Esophagus squamous epithelium (tissue), 4 donors: ENCODE data around the gene YBX3.

Source experiments
- POLR2A ChIP-seq, 4 donors: fragments of 450-650 bp; IDR thresholded peaks; one replicate each; pipeline ENCODE4 v1.6.1; 2017; ENCODE audit warnings: antibody characterized with exemption in 4 of 4, mild to moderate bottlenecking in 4 of 4, moderate library complexity in 3 of 4
- TF ChIP-seq, protein P1 (sequence below), 6 experiments: fragments of 450-650 bp in 4 of 6; fragments of 200-600 bp in 2 of 6; sonication (generic) in 2 of 6; IDR thresholded peaks; one replicate each; pipeline ENCODE4 v1.5.1; 2016 to 2019; ENCODE audit warnings: antibody characterized with exemption in 6 of 6, mild to moderate bottlenecking in 4 of 6, moderate library complexity in 4 of 6

DNA sequence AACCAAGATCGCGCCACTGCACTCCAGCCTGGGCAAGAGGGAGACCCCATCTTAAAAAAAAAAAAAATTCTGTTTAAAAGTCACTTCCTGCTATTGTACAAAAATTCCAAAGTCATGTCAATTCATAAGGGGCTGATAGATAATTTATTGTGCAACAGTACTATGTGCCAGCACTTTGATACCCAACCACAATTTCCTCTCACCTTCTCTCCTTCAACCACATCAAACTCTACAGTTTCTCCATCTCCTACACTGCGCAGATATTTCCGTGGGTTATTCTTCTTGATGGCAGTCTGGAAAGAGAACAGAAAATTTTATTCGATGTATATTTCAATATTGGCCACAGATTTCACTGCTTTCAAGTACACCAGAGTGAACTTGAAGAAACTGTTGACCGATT, 7.6 kb downstream of the YBX3 start:
- TF ChIP-seq, protein P1, sequence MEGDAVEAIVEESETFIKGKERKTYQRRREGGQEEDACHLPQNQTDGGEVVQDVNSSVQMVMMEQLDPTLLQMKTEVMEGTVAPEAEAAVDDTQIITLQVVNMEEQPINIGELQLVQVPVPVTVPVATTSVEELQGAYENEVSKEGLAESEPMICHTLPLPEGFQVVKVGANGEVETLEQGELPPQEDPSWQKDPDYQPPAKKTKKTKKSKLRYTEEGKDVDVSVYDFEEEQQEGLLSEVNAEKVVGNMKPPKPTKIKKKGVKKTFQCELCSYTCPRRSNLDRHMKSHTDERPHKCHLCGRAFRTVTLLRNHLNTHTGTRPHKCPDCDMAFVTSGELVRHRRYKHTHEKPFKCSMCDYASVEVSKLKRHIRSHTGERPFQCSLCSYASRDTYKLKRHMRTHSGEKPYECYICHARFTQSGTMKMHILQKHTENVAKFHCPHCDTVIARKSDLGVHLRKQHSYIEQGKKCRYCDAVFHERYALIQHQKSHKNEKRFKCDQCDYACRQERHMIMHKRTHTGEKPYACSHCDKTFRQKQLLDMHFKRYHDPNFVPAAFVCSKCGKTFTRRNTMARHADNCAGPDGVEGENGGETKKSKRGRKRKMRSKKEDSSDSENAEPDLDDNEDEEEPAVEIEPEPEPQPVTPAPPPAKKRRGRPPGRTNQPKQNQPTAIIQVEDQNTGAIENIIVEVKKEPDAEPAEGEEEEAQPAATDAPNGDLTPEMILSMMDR (IDR thresholded peaks at IDR 0.05), result no peak
- TF ChIP-seq POLR2A (IDR thresholded peaks at IDR 0.05), result no peak
